Activated naive CD8-positive, alpha-beta T cell treated with anti-CD3 and anti-CD28 coated beads, Interleukin-2, amount 10 ng/mL, durations not matched to agents 7 days and 5 days (primary cell): ENCODE data around the gene RPS25. TPM values are rescaled to one million over a fixed set of nuclear protein-coding genes. Genes with fewer than 3 reads are reported as not detected.
"Not testable (repeated sequence)": the region's sequence is repeated elsewhere in the genome, so short reads cannot be mapped to it uniquely, and the experiment has no call there.

Experiments
- ATAC-seq: fragments of 150-1000 bp; cut with Tn5 transposase; one replicate; pipeline ENCODE4 v1.10.0; 2021; ENCODE audit warnings: low read depth, moderate library complexity
- POLR2A ChIA-PET: fragments of 350-600 bp; sonication (Branson Sonifier 250); formaldehyde crosslinking; loops from one replicate; lab custom pipeline; 2021; ENCODE audit warnings: antibody characterized with exemption; lab: Charles Lee
- DNase-seq: peaks from one replicate; pipeline ENCODE4 v3.0.0; 2021
- H3K27ac Mint-ChIP-seq: one replicate; pipeline ENCODE4 v1.8.0; 2022; ENCODE audit warnings: mild to moderate bottlenecking, mixed read lengths
- H3K27me3 Mint-ChIP-seq: one replicate; pipeline ENCODE4 v1.8.0; 2022; ENCODE audit warnings: mild to moderate bottlenecking, moderate library complexity, mixed read lengths
- H3K36me3 Mint-ChIP-seq: one replicate; pipeline ENCODE4 v1.8.0; 2021; ENCODE audit warnings: mild to moderate bottlenecking, mixed read lengths
- H3K4me1 Mint-ChIP-seq: one replicate; pipeline ENCODE4 v1.8.0; 2021; ENCODE audit warnings: mixed read lengths
- H3K4me3 Mint-ChIP-seq: one replicate; pipeline ENCODE4 v1.8.0; 2022; ENCODE audit warnings: mild to moderate bottlenecking, moderate library complexity, mixed read lengths
- H3K9me3 Mint-ChIP-seq: one replicate; pipeline ENCODE4 v1.8.0; 2021; ENCODE audit warnings: mixed read lengths
- total RNA-seq, 2 experiments: library from RNA; stranded (reverse); gene quantifications; one replicate each; pipeline ENCODE4 v1.2.3, GENCODE V29; 2021

Gene RPS25
- total RNA-seq, result 1,000 to 10,000 TPM; 1,397 to 1,460 TPM

- peaks cover 39% of the 10 kb centered on the region for H3K36me3 Mint-ChIP-seq
Observed at GRCh38 chr11:119018074-119018938, at the start of gene RPS25, which contains the start of gene TRAPPC4. Gene RPS25, minus strand, starts transcription at chr11:119018343. Its CDS starts 59 bp downstream, at chr11:119018284. Gene TRAPPC4, plus strand, starts transcription at chr11:119018766. Its CDS starts 30 bp downstream, at chr11:119018796.

GRCh38 chr11:119067371-119068222 lies 49.5 kb upstream of the RPS25 start, which contains the start of gene VPS11:
Gene VPS11, plus strand, starts transcription at chr11:119067818. Its CDS starts 6 bp downstream, at chr11:119067824.
- POLR2A ChIA-PET, result interaction anchor here (0.6 to 2.4 kb wide), 26 partner anchors 11 to 708 kb away, joined by 3 to 44 read pairs (median 6); partner anchors contain the start of genes C2CD2L, CBL, DPAGT1 and HINFP
- peak within 1 kb of the TSS; percentile 92 for H3K4me3 Mint-ChIP-seq
- DNase-seq, result peak; percentile 98

More at GRCh38 chr11:119018074-119018938, at the start of gene RPS25, which contains the start of gene TRAPPC4:
- Mint-ChIP-seq H3K4me1 (peaks cover 26% of the 10 kb centered on the region), H3K4me3 (peak within 1 kb of the TSS; percentile 99), H3K27ac (peak within 1 kb of the TSS; percentile 100), H3K9me3 (no peaks in the 10 kb centered on the region), H3K27me3 (no peaks in the 10 kb centered on the region)
- ATAC-seq (peak; percentile 92), DNase-seq (peak; percentile 91)
- POLR2A ChIA-PET, result interaction anchor here (0.5 to 3.9 kb wide), 23 partner anchors 8 to 582 kb away, joined by 3 to 34 read pairs (median 4); partner anchors contain the start of genes CBL, CENATAC, DDX6 and DPAGT1

GRCh38 chr11:119065369-119065768 lies 47.2 kb upstream of the RPS25 start:
- H3K4me3 Mint-ChIP-seq, result peak overlapping the region; percentile 31
- H3K27me3 Mint-ChIP-seq, result no peaks in the 10 kb centered on the region
- peaks cover 30% of the 10 kb centered on the region for H3K4me1 Mint-ChIP-seq
- DNase-seq, result no peak
- peak overlapping the region; percentile 59 for H3K27ac Mint-ChIP-seq
- peaks cover 4% of the 10 kb centered on the region for H3K36me3 Mint-ChIP-seq
- POLR2A ChIA-PET, result interaction anchor here (1.0 to 1.9 kb wide), 3 partner anchors 9 to 42 kb away, joined by 3 to 7 read pairs (median 6); partner anchors contain the start of genes C2CD2L and HYOU1
- peak; percentile 23 for ATAC-seq
- H3K9me3 Mint-ChIP-seq, result no peaks in the 10 kb centered on the region

More at GRCh38 chr11:119067371-119068222, 49.5 kb upstream of the RPS25 start, which contains the start of gene VPS11:
- H3K4me1 Mint-ChIP-seq, result peaks cover 30% of the 10 kb centered on the region
- ATAC-seq, result peak; percentile 99
- no peaks in the 10 kb centered on the region for H3K9me3 Mint-ChIP-seq
- H3K27me3 Mint-ChIP-seq, result no peaks in the 10 kb centered on the region
- H3K27ac Mint-ChIP-seq, result peak within 1 kb of the TSS; percentile 96
- H3K36me3 Mint-ChIP-seq, result peaks cover 5% of the 10 kb centered on the region

GRCh38 chr11:119062779-119063178 lies 44.6 kb upstream of the RPS25 start:
- H3K4me3 Mint-ChIP-seq, result no peak overlapping the region
- H3K9me3 Mint-ChIP-seq, result no peaks in the 10 kb centered on the region
- H3K27me3 Mint-ChIP-seq, result no peaks in the 10 kb centered on the region
- no peak for DNase-seq
- H3K36me3 Mint-ChIP-seq, result peaks cover 2% of the 10 kb centered on the region
- H3K27ac Mint-ChIP-seq, result no peak overlapping the region
- no peak for ATAC-seq
- POLR2A ChIA-PET, result interaction anchor here (0.6 kb wide), 1 partner anchor 12 kb away, joined by 6 read pairs; no protein-coding TSS in a partner anchor
- peaks cover 29% of the 10 kb centered on the region for H3K4me1 Mint-ChIP-seq

GRCh38 chr11:119061256-119061655 lies 43.1 kb upstream of the RPS25 start:
- Mint-ChIP-seq H3K4me3 (no peak overlapping the region), H3K9me3 (no peaks in the 10 kb centered on the region), H3K27me3 (no peaks in the 10 kb centered on the region), H3K36me3 (peaks cover 4% of the 10 kb centered on the region), H3K27ac (no peak overlapping the region), H3K4me1 (peaks cover 24% of the 10 kb centered on the region)
- POLR2A ChIA-PET, result interaction anchor here (0.7 to 1.0 kb wide), 3 partner anchors 24 to 260 kb away, joined by 4 to 7 read pairs (median 6); no protein-coding TSS in a partner anchor
- ATAC-seq (no peak), DNase-seq (no peak)

- DNase-seq, H3K27me3 Mint-ChIP-seq, ATAC-seq, H3K4me3 Mint-ChIP-seq, H3K9me3 Mint-ChIP-seq, POLR2A ChIA-PET, H3K27ac Mint-ChIP-seq, H3K36me3 Mint-ChIP-seq: not testable (repeated sequence)
- H3K4me1 Mint-ChIP-seq, result peaks cover 23% of the 10 kb centered on the region
Observed at GRCh38 chr11:119059128-119059527, 41.0 kb upstream of the RPS25 start.

DNA sequence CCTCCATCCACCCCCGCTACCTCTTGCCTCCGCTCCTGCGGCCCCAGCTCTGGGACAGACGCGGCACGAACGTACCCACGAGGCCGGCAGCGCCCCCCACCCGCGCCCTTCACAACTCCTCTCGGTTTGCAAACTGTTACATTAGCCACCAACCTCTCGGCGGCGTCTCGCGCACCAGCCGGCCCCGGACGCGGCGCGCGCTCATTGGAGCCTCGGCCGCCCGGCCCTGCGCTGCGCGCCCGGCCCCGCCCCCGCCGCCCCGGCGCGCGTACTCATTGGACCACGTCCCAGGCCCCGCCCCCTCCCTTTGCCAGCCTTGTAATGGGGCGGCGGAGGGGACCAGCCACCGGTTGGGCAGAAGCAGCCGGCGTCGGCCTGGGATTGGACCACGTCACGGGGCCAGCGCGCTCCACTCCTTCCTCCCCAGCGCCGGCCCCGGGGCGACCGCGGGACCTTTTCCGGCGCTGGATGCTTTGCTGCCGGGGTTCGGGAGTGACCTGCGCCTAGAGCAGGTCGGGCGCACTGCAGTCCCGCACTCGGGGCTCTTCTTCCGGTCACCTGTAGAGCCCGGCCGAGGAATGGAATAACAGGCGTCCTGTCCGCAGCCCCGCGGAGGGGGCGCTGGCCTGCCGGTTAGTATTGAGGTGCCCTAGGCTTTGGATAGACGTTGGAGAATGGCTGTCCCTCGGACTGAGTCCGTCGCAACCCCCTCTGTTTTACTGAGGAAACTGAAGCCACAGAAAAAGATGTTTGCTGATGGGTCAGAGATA lies 39.0 kb upstream of the RPS25 start, which contains the start of gene HYOU1:
HYOU1 (minus strand) TSS at position 206 of the 770 bp plus-strand sequence. CDS start 1,045 bp downstream, outside the sequence.
- peaks cover 7% of the 10 kb centered on the region for H3K36me3 Mint-ChIP-seq
- no peaks in the 10 kb centered on the region for H3K9me3 Mint-ChIP-seq
- H3K4me1 Mint-ChIP-seq, result peaks cover 22% of the 10 kb centered on the region
- peak within 1 kb of the TSS; percentile 98 for H3K27ac Mint-ChIP-seq
- peak within 1 kb of the TSS; percentile 98 for H3K4me3 Mint-ChIP-seq
- DNase-seq, result peak; percentile 99
- H3K27me3 Mint-ChIP-seq, result no peaks in the 10 kb centered on the region
- peak; percentile 98 for ATAC-seq
- POLR2A ChIA-PET, result interaction anchor here (0.6 to 4.9 kb wide), 21 partner anchors 8 to 453 kb away, joined by 3 to 44 read pairs (median 5); partner anchors contain the start of genes C2CD2L, DPAGT1, HINFP and HMBS

DNA sequence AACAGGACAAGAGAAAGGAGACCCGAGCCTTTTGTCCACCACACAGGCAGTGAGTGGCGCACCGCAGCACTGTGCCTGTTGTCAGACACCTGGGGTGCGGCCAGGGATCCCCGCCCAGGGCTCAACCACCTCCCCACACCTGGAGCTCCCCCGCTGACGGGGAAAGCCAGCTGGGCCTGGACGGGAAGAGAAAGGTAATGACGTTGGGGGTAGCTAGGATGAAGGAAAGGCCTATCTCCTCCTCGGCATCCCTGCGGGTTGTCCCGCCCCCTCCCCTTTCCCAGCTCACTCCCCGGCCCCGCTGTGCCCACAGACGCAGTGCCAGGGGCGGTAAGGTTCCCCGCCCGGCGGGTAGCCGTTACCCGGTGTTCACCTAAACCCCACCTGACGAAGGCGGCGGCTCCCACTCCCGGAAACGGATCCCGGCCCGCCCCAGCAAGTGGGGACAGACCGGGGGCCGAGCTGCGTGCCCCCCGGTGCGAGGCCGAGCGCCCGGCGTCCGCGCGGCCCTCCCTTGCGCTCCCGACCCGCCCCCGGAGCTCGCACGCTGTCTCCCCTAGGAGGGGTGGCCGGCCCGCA lies 38.4 kb upstream of the RPS25 start:
- POLR2A ChIA-PET, result interaction anchor here (0.6 to 4.9 kb wide), 20 partner anchors 8 to 452 kb away, joined by 3 to 44 read pairs (median 4); partner anchors contain the start of genes C2CD2L, DPAGT1, HINFP and HMBS
- H3K9me3 Mint-ChIP-seq, result no peaks in the 10 kb centered on the region
- H3K4me1 Mint-ChIP-seq, result peaks cover 23% of the 10 kb centered on the region
- DNase-seq (peak; percentile 58), ATAC-seq (no peak)
- peak overlapping the region; percentile 98 for H3K4me3 Mint-ChIP-seq
- H3K27me3 Mint-ChIP-seq, result no peaks in the 10 kb centered on the region
- peak overlapping the region; percentile 98 for H3K27ac Mint-ChIP-seq
- peaks cover 10% of the 10 kb centered on the region for H3K36me3 Mint-ChIP-seq

DNA sequence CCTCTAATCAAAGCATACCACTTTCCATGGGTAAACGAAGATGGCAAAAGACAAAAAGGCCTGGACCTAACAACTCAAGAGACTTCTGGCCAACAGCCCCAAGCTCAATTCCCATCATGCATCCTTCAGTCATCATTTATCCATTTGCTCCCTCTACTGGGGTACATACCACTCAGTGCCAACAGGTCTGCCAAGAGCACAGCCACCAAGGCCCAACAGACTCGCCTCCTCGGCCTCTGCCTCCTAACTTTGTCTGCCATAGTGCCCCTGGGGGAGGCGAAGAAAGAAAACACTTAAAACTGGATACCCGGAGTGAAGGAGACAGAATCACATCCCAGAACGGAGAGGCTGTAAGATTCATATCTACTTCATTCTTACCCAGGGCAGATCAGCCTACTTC lies 37.8 kb upstream of the RPS25 start:
- Mint-ChIP-seq H3K4me3 (peak overlapping the region; percentile 98), H3K27ac (peak overlapping the region; percentile 79), H3K27me3 (no peaks in the 10 kb centered on the region), H3K9me3 (no peaks in the 10 kb centered on the region), H3K36me3 (peaks cover 14% of the 10 kb centered on the region), H3K4me1 (peaks cover 23% of the 10 kb centered on the region)
- ATAC-seq (no peak), DNase-seq (no peak)
- POLR2A ChIA-PET, result interaction anchor here (0.6 to 4.9 kb wide), 16 partner anchors 8 to 266 kb away, joined by 3 to 44 read pairs (median 4); partner anchors contain the start of genes C2CD2L, CENATAC, HINFP and HMBS

- H3K4me3 Mint-ChIP-seq, result peak overlapping the region; percentile 3
- ATAC-seq (no peak), DNase-seq (no peak)
- POLR2A ChIA-PET, result interaction anchor here (0.6 to 4.9 kb wide), 2 partner anchors 13 to 233 kb away, joined by 3 to 44 read pairs; partner anchors contain the start of gene VPS11
- no peak overlapping the region for H3K27ac Mint-ChIP-seq
- peaks cover 23% of the 10 kb centered on the region for H3K4me1 Mint-ChIP-seq
- H3K27me3 Mint-ChIP-seq, result no peaks in the 10 kb centered on the region
- peaks cover 18% of the 10 kb centered on the region for H3K36me3 Mint-ChIP-seq
- no peaks in the 10 kb centered on the region for H3K9me3 Mint-ChIP-seq
Observed at GRCh38 chr11:119054418-119054817, 36.3 kb upstream of the RPS25 start.

DNA sequence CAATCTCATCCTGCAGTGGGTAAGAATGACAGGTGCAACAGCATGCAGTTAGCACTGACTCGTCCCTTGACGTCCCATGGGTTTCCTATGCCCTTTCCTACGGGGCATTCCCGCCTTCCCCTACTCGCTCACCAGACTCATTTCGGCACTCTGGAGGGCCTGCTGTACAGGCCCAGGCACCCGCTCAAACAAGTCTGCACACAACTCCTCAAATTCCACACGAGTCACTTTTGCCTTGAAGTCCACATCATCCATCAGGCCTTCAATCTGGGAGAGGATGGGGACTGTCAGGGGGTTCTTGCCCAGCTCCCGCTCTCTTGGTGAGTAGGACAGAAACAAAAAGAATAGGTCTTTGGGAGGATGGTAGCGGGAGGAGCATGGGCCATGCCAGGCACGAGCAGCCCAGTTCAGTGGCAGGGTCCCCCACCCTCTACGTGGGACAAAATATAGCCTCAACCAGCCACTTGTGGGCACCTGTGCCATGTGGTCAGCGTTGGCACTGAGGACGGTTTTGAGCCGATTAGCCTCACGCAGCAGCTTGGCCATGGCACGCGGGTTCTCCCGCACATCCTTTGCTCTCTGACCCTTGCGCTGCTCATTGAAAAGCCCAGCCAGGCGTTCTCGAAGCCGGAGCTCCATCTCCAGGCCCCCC lies 34.1 kb upstream of the RPS25 start:
- ATAC-seq, result no peak
- no peak overlapping the region for H3K4me3 Mint-ChIP-seq
- DNase-seq, result no peak
- POLR2A ChIA-PET, result no interaction called here
- no peak overlapping the region for H3K27ac Mint-ChIP-seq
- no peaks in the 10 kb centered on the region for H3K27me3 Mint-ChIP-seq
- H3K4me1 Mint-ChIP-seq, result peaks cover 11% of the 10 kb centered on the region
- peaks cover 25% of the 10 kb centered on the region for H3K36me3 Mint-ChIP-seq
- H3K9me3 Mint-ChIP-seq, result no peaks in the 10 kb centered on the region
